ENCODE measurements around the gene FBXO17.

The FBXO17 gene

DNA sequence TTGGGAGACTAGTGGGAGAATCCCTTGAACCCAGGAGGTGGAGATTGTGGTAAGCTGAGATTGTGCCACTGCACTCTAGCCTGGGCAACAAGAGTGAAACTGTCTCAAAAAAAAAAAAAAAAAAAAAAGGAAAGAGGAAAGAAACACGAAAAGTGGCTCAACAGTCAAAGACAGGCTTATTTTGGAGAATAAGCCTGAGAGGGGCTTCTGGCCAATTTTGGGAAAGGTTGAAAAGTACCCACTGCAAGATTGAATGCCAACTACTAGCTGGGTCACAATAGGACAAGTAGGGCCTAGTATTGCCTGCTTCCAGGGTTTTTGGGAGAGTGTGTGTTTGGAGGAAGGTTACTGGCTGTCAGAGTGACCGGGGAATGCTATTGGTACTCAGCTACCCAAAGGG is 17.2 kb downstream of the FBXO17 start:
- Histone ChIP-seq H3K79me2 (ENCODE audit: control insufficient read depth, insufficient read depth, low read length, unreplicated experiment) (no peaks in the 10 kb centered on the region), H3K4me3 (ENCODE audit: low read depth, low read length) (no peak overlapping the region), H3K27ac (ENCODE audit: low read depth, low read length) (no peak overlapping the region), H2AFZ (ENCODE audit: low read length, unreplicated experiment) (no peak overlapping the region), H3K36me3 (ENCODE audit: insufficient read depth, low read length) (no peaks in the 10 kb centered on the region), H3K4me1 (ENCODE audit: control insufficient read depth, insufficient read depth, low read length, unreplicated experiment) (no peaks in the 10 kb centered on the region), H3K27me3 (ENCODE audit: insufficient read depth, low read length) (no peaks in the 10 kb centered on the region)

DNA sequence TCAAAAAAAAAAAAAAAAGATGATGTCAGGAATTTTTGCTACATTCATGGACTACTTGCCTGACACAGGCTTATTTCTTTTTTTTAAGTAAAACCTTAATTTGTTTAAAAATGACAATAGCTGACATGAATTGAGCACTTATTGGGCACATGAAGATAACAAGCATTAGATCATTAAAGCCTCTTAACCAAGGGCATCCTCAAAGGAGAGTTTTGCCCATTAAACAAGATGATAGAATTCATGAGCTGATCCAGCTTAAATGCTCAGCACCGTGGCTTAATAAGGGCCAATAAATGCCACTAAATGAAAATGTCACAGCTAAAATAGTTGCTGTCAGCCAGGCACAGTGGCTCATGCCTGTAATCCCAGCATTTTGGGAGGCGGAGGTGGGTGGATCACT is 19.3 kb downstream of the FBXO17 start:
- Histone ChIP-seq H3K4me1 (ENCODE audit: control insufficient read depth, insufficient read depth, low read length, unreplicated experiment) (no peaks in the 10 kb centered on the region), H3K36me3 (ENCODE audit: insufficient read depth, low read length) (no peaks in the 10 kb centered on the region), H3K79me2 (ENCODE audit: control insufficient read depth, insufficient read depth, low read length, unreplicated experiment) (no peaks in the 10 kb centered on the region), H3K27ac (ENCODE audit: low read depth, low read length) (no peak overlapping the region), H2AFZ (ENCODE audit: low read length, unreplicated experiment) (no peak overlapping the region), H3K4me3 (ENCODE audit: low read depth, low read length) (no peak overlapping the region), H3K27me3 (ENCODE audit: insufficient read depth, low read length) (no peaks in the 10 kb centered on the region)

DNA sequence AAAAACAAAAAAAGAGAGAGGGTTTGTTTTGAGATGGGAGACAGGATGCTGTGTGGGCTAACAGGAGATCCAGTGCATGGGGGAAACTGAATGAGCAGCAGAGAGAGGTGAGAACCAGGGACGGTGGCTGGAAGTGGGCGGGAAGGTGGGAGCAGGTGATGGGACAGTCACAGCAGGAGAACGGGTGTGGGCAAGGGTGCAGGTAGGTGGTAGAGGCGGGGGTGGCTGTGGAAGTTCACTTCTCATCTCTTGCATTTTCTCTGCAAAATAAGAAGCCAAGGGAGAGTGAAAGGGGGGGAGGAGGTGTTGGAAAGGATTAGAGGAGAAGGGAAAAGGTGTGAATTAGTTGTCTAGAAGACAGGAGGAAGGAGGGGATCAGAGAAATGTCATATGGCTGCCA is 21.9 kb downstream of the FBXO17 start:
- Histone ChIP-seq H3K36me3 (ENCODE audit: insufficient read depth, low read length) (no peaks in the 10 kb centered on the region), H3K4me1 (ENCODE audit: control insufficient read depth, insufficient read depth, low read length, unreplicated experiment) (no peaks in the 10 kb centered on the region), H2AFZ (ENCODE audit: low read length, unreplicated experiment) (no peak overlapping the region), H3K27me3 (ENCODE audit: insufficient read depth, low read length) (no peaks in the 10 kb centered on the region), H3K27ac (ENCODE audit: low read depth, low read length) (no peak overlapping the region), H3K79me2 (ENCODE audit: control insufficient read depth, insufficient read depth, low read length, unreplicated experiment) (no peaks in the 10 kb centered on the region), H3K4me3 (ENCODE audit: low read depth, low read length) (no peak overlapping the region)

DNA sequence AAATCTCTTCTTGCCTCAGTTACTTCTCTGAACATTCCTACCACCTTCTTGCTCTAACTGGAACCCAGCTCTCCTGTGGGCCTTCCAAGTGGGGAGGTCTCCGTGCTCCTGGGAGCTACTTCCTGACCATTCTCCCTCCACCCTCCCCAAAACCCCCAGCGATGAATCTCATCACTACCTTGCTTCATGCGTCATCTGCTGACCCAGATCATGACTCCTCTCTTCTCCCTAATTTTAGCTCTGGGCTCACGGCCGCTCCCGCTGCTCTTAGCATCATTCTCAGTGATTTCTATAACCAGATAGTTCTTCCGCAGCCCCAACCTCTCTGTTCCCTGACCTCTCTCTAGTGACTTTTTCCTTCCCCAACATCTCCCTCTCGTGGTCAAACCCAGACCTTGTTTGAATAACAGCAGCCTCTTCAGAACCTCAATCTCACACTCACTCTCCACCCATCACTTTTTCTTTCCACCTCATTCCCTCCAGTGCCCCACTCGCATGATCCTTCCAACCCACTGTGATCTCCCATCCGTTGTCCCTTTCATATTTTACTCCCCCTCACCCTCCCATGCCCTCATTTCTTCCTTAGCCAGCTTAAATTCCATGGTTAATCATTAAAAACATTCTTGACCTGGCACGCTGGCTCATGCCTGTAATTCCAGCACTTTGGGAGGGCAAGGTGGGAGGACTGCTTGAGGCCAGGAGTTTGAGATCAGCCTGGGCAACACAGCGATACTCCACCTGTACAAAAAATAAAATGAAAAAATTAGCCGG is 23.0 kb downstream of the FBXO17 start:
- Histone ChIP-seq H3K27ac (ENCODE audit: low read depth, low read length) (no peak overlapping the region), H3K36me3 (ENCODE audit: insufficient read depth, low read length) (no peaks in the 10 kb centered on the region), H3K27me3 (ENCODE audit: insufficient read depth, low read length) (no peaks in the 10 kb centered on the region), H3K4me1 (ENCODE audit: control insufficient read depth, insufficient read depth, low read length, unreplicated experiment) (no peaks in the 10 kb centered on the region), H3K4me3 (ENCODE audit: low read depth, low read length) (no peak overlapping the region), H3K79me2 (ENCODE audit: control insufficient read depth, insufficient read depth, low read length, unreplicated experiment) (no peaks in the 10 kb centered on the region), H2AFZ (ENCODE audit: low read length, unreplicated experiment) (no peak overlapping the region)

DNA sequence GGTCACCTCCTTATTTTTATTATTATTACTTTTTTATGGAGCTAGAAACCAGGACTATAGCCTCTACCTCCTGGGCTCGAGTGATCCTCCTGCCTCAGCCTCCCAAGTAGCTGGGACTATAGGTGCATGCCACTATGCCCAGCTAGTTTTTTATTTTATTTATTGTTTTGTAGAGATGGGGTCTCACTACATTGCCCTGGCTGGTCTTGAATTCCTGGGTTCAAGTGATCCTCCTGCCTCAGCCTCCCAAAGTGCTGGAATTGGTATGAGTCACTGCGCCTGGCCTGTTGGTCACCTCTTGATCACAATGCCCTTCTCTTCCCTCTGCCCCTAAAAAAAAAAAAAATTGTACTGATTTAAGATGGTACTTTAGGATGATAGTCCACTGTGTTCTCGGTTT is 24.4 kb downstream of the FBXO17 start:
- no peaks in the 10 kb centered on the region for H3K27me3 ChIP-seq (ENCODE audit: insufficient read depth, low read length)
- H2AFZ ChIP-seq (ENCODE audit: low read length, unreplicated experiment) = no peak overlapping the region
- H3K36me3 ChIP-seq (ENCODE audit: insufficient read depth, low read length) = 0 out of 2 replicates have a peak, but pooled peaks cover 4% of the 10 kb centered on the region
- H3K4me1 ChIP-seq (ENCODE audit: control insufficient read depth, insufficient read depth, low read length, unreplicated experiment) = no peaks in the 10 kb centered on the region
- no peak overlapping the region for H3K27ac ChIP-seq (ENCODE audit: low read depth, low read length)
- no peaks in the 10 kb centered on the region for H3K79me2 ChIP-seq (ENCODE audit: control insufficient read depth, insufficient read depth, low read length, unreplicated experiment)
- no peak overlapping the region for H3K4me3 ChIP-seq (ENCODE audit: low read depth, low read length)

DNA sequence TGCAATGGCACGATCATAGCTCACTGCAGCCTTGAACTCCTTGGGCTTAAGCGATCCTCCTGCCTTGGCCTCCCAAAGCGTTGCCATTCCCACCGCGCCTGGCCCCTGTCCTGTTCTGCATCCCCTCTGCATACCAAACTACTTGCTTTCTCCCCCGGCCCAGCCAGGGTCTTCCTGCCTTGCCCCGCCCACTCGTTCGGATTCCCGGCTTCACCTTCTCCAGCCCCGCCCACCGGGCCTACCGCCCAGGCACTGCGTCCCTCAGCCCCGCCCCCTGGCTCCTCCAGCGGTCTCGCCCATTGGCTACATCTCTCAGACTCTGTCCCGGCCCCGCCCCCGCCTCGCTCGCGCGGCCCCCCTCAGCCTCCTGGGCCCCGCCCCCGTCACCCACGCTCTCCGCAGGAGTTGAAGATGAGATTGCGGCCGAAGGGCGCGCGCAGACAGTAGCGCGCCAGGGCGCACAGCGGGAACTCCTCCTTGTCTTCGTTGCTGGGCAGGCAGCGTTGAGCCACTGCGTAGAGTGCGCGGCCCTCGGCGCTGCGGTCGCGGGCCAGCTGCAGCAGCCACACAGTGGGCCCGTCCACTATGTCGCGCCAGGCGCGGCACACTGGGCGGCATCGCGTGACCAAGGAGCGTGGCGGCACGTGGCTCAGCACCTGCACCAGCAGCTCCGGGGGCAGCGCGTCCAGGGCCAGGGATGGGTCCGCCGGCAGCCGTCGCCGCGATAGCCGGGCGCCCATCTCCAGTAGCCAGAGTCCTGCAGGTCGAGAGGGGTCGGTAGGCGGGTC is 25.8 kb downstream of the FBXO17 start:
- H3K4me3 ChIP-seq (ENCODE audit: low read depth, low read length) = no peak overlapping the region
- no peak overlapping the region for H2AFZ ChIP-seq (ENCODE audit: low read length, unreplicated experiment)
- H3K79me2 ChIP-seq (ENCODE audit: control insufficient read depth, insufficient read depth, low read length, unreplicated experiment) = no peaks in the 10 kb centered on the region

DNA sequence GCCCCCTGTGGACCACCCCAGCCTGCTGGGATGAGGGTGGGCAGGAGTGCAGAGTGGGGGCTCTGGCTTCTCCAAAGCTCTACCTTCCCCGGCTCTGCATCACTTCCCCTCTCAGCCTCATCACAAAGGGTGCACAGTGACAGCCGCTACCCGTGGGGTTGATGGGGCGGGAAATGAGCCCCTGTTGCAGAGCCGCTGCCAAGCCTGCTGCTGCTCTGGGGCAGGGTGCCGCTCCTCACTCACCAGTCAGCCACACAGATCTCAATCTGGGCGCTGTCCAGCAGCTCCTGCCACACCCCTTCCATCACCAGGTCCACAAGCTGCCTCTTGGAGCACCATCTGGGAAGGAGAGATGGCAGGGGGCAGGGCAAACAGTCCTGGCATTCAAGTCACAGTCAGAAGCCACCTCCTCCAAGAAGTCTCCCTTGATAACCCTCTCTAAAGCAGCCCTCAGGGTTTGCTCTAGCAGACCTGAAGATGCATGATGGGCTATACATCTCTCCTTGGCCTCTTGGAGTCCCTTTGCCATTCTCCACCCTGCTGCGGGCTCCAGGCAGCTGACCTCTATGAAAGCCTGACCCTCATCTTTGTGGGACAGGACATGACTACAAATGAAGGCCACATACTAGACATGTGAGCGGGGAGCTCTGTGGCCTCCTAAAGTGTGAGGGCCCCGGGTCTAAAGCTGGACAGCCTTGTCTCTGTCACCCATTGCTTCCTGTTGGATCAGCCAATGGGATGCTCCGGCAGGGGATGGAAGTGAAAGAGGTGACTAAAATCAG is 29.1 kb downstream of the FBXO17 start:
- no peaks in the 10 kb centered on the region for H3K4me1 ChIP-seq (ENCODE audit: control insufficient read depth, insufficient read depth, low read length, unreplicated experiment)
- no peak overlapping the region for H3K4me3 ChIP-seq (ENCODE audit: low read depth, low read length)
- no peaks in the 10 kb centered on the region for H3K27me3 ChIP-seq (ENCODE audit: insufficient read depth, low read length)
- no peak overlapping the region for H2AFZ ChIP-seq (ENCODE audit: low read length, unreplicated experiment)
- H3K79me2 ChIP-seq (ENCODE audit: control insufficient read depth, insufficient read depth, low read length, unreplicated experiment) = no peaks in the 10 kb centered on the region
- no peak overlapping the region for H3K27ac ChIP-seq (ENCODE audit: low read depth, low read length)
- 0 out of 2 replicates have a peak, but pooled peaks cover 4% of the 10 kb centered on the region for H3K36me3 ChIP-seq (ENCODE audit: insufficient read depth, low read length)

More for the DNA sequence above, 25.8 kb downstream of the FBXO17 start:
- Histone ChIP-seq H3K27ac (ENCODE audit: low read depth, low read length) (no peak overlapping the region), H3K36me3 (ENCODE audit: insufficient read depth, low read length) (0 out of 2 replicates have a peak, but pooled peaks cover 4% of the 10 kb centered on the region), H3K27me3 (ENCODE audit: insufficient read depth, low read length) (no peaks in the 10 kb centered on the region), H3K4me1 (ENCODE audit: control insufficient read depth, insufficient read depth, low read length, unreplicated experiment) (no peaks in the 10 kb centered on the region)

DNA sequence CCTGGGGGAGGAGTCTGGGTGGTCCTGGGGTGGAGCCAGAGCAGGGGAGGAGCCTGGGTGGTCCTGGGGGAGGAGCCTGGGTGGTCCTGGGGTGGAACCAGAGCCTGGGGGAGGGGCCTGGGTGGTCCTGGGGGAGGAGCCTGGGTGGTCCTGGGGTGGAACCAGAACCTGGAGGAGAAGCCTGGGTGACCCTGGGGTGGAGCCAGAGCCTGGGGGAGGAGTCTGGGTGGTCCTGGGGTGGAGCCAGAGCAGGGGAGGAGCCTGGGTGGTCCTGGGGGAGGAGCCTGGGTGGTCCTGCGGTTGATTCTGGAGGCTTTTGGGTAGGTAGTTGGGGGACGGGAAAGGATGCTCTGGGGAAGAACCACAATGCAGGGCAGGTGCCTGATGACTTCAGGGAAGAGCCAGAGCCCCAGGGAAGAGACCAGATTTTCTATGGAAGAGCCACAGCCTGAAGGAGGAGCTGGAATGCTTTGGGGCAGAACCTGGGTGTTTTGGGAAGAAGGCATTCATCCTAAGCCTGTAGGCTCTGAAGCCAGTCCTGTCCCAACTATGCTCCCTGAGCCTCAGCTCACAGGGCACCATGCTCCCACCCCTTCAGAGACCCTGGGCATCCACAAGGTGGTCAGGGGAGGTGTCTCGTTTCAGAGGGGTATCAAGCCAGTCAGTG is 29.8 kb downstream of the FBXO17 start:
- H3K4me3 ChIP-seq (ENCODE audit: low read depth, low read length) = no peak overlapping the region
- H3K27ac ChIP-seq (ENCODE audit: low read depth, low read length) = no peak overlapping the region
- H2AFZ ChIP-seq (ENCODE audit: low read length, unreplicated experiment) = no peak overlapping the region
- H3K4me1 ChIP-seq (ENCODE audit: control insufficient read depth, insufficient read depth, low read length, unreplicated experiment) = no peaks in the 10 kb centered on the region
- no peaks in the 10 kb centered on the region for H3K27me3 ChIP-seq (ENCODE audit: insufficient read depth, low read length)
- 0 out of 2 replicates have a peak, but pooled peaks cover 4% of the 10 kb centered on the region for H3K36me3 ChIP-seq (ENCODE audit: insufficient read depth, low read length)
- no peaks in the 10 kb centered on the region for H3K79me2 ChIP-seq (ENCODE audit: control insufficient read depth, insufficient read depth, low read length, unreplicated experiment)

DNA sequence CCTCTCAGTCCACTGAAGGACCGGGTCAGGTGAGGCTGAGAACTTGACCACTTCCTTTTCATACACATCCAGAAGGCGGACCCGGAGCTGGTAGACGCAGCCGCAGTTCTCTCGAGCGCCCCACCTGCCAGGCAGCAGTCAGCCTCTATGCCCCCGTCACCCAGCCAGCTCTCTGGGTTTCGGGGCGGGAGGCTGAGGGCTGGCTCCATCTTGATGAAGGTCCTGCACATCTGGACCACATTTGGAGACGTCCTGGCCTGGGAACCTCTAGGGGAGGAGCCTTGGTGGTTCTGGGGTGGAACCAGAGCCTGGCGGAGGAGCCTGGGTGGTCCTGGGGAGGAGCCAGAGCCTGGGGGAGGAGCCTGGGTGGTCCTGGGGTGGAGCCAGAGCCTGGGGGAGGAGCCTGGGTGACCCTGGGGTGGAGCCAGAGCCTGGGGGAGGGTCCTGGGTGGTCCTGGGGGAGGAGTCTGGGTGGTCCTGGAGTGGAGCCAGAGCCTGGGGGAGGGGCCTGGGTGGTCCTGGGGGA is 30.5 kb downstream of the FBXO17 start:
- Histone ChIP-seq H3K36me3 (ENCODE audit: insufficient read depth, low read length) (0 out of 2 replicates have a peak, but pooled peaks cover 4% of the 10 kb centered on the region), H3K79me2 (ENCODE audit: control insufficient read depth, insufficient read depth, low read length, unreplicated experiment) (no peaks in the 10 kb centered on the region), H3K4me3 (ENCODE audit: low read depth, low read length) (no peak overlapping the region), H3K4me1 (ENCODE audit: control insufficient read depth, insufficient read depth, low read length, unreplicated experiment) (no peaks in the 10 kb centered on the region), H3K27ac (ENCODE audit: low read depth, low read length) (no peak overlapping the region), H3K27me3 (ENCODE audit: insufficient read depth, low read length) (no peaks in the 10 kb centered on the region), H2AFZ (ENCODE audit: low read length, unreplicated experiment) (no peak overlapping the region)

Data from ACC112 (cell line).